CD4-positive, alpha-beta T cell treated with Interleukin-15 for 4 hours (primary cell): ENCODE results near the gene SCN1A.
"Not testable (repeated sequence)": the region's sequence is repeated elsewhere in the genome, so short reads cannot be mapped to it uniquely, and the experiment has no call there.

Source experiments
- DNase-seq: peaks from one replicate; pipeline ENCODE4 v3.0.0-alpha.2; 2020; ENCODE audit warnings: low spot score

Gene SCN1A

DNA sequence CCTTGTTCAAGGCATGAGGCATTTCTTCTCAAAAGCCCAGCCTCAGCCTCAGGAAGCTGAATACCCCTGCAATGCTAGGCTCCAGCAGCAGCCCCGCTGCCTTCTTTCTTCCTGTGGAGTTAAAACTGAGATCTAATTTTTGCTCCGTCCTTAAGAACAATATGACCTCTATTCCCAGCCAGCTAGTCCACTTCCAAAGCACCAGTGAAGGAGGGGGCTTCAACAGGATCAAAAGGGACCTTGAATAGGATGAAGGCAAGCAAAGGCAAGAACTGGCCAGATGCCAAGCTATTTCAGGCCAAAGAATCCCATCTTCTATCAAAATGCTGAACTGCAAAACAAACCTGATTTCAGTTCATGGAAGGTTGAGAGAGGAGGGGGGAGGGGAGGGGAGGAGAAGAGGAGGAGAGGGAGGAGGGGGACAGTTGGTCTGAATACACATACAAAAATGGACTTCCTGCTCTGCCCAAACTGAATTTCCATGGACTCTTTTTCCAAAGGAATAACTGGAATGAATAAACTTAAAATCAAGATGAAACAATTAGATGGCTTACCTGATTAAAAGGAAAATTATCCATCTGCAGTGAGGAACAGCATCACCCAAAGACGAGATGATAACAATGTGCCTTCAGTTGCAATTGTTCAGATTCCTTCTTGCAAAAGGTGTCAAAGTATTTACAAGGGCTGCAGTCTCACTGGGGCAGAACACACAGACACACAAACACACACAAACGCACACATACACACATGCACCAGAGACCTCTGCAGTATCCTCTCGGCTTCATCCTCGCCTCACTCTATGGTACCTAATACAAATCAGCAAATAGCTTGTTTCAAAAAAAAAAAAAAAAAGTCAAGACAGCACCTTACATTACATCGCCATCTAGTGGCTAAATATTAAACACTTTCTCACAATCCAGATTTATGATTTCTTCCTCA lies at the start of gene SCN1A:
Gene SCN1A (minus strand): TSS at position 804 of the 939 bp plus-strand sequence. CDS start 54,399 bp downstream, outside the sequence.
- peak; percentile 35 for DNase-seq

DNA sequence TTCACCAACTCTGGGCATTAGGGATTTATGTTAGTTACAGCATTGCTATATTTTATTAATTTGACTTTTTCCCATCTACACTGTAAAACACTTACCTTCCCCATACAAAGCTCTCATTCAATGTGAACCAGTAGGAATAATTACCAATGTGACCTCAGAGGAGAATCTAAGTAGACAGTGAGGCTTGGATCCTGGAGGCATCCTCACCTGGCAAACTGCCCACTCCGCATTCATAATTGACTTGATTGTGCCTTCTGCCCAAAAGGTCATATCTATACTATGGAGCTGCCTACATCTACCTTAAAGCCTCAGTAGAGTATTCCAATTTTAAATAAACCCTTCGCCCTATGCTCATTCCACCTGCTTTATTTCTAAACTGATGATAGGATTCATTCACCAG lies 45.4 kb upstream of the SCN1A start:
- DNase-seq = no peak

DNA sequence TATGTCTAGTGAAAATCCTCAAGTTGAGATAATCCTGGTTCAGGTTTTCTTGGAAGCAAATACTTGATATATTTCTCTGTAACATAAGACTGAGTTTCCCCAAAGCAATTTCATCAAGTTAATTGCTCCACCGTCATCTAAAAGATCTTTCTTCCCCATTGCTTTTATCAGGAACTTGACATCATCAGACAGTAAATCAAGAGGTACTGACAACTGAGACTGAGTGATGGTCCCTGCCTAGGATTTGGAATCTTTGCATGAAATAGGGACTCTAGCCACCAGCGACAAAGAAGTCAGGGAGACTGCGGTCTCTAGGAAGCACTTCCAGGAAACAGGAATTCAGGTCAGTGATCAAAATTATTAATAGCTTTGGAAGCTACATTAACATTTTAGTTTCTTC lies 43.4 kb upstream of the SCN1A start:
- no peak for DNase-seq

DNA sequence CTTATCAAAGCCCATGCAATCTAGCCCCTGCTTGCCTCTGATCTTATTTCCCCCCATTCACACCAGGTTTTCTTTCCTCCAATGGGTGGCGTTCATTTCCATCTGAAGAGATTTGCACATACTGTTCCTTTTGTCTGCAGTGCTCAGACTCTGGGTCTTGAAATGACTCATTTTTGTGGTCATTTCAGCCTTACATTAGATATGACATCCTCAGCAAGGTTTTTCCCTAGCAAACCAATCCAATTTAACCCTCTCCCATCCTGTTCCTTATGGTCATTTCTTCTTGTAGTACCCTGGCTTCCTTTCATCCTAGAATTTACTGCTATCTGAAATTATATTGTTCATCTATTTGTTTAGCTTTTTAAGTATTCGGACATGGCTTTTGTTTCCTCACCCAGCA lies 42.5 kb upstream of the SCN1A start:
- no peak for DNase-seq

DNA sequence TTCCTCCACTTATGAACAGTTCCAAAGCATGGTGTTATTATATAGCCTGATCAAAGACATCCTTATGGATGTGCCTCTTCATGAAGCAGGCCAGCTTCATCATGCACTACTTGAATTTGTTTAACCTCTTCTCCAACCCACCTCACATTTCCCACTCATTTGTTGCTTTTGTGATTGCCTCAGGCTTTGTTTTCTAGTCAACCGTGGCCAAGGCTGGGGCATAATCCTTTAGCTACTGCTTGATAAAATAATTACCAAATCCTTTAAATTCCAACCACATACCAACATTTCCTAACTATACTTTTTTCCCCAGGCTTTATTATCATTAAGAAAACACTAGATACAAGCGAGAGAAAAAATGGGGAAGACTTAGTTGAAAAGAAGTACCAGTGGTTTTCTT lies 39.6 kb upstream of the SCN1A start:
- no peak for DNase-seq

DNA sequence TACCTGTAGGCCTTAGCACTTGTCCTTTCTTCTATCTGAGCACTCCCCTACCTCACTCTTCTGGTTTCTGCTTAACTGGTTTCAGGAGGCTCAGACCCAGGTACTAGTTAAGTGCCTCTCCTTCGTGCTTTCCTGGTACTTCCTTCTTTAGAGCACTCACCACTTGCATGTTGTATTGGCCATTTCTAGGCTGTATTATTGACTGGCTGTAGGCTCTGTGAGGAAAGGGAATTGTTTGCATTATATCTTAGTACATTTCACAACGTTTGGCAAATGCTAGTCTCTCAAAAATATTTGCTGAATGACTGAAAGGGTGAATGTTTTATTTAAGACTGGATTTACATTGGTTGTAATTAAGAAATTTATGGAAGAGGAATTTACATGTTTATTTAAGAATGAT lies 36.0 kb upstream of the SCN1A start:
- no peak for DNase-seq

DNA sequence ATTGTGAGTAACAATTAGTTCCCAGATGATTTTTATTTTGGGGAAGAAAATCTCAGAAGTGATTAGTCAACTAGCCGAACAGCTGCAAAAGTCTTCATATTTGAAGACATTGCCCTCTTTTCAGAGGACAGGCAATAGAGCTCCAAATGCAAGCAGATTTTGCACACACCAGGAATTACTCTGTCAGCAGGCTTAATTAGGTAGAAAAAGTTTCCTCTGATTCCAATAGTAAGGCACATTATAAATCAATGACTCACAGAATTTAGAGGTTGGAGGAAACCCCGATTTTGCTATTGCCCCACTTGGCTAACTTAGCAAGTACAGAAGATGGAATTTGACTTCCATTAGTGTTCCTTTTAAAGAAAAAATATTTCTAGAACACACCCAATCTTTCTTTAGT lies 30.7 kb upstream of the SCN1A start:
- DNase-seq = no peak

DNA sequence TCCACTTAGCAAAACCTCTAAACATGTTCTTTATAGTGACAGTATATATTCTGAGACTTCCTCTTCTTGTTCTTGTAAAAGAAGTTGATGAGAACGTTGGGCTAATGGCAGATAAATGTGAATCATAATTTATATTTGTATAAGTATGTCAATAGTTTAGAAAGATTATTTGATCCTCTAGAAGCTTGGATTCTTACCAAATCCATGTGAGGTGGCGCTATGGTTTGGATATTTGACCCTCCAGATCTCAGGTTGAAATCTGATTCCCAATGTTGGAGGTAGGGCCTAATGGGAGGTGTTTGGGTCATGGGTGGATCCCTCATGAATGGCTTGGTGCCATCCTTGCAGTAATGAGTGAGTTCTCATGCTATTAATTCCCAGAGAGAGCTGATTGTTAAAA lies 29.8 kb upstream of the SCN1A start:
- no peak for DNase-seq

DNA sequence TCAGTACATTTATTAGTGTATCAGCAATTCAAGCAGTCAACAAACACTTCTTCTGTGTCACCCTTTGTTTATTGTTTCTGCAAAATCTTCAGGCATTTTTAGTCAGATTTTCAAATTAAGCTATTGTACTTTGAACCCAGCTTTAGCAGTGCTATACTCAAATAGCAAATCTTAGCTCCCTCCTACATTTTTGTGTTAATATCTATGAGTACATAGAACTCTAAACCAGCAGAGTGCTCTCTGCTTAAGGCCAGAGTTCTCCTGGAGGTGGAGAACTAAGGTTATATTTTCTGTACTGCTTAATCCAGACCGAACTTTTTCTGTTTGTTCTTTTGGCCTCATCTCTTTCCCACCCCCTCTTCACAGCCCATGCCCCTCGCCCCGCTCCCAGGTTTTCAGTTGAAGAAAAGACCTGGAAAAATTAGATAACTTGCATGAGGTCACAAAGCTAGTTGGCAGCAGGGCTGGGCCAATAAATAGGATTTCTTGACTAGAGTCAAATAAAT lies 29.2 kb upstream of the SCN1A start:
- no peak for DNase-seq

DNA sequence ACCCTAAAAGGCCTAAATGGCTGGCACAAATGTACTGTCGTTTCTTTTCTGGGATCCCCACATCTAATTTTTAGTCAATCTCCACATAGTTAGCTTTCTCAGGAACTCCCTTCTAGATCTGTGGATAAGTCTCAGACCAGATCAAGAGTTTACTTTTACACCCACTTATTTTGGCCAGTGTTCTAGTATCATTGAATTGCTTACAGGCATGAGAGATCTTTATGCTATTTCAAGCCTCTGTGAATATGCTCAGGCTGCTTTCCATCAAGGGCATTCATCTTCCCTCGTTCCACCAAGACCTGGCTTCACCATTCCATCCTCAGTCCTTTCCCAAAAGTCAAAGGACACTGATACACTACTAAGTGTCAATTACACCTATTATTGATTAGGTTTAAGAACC lies 27.8 kb upstream of the SCN1A start:
- DNase-seq = no peak

DNA sequence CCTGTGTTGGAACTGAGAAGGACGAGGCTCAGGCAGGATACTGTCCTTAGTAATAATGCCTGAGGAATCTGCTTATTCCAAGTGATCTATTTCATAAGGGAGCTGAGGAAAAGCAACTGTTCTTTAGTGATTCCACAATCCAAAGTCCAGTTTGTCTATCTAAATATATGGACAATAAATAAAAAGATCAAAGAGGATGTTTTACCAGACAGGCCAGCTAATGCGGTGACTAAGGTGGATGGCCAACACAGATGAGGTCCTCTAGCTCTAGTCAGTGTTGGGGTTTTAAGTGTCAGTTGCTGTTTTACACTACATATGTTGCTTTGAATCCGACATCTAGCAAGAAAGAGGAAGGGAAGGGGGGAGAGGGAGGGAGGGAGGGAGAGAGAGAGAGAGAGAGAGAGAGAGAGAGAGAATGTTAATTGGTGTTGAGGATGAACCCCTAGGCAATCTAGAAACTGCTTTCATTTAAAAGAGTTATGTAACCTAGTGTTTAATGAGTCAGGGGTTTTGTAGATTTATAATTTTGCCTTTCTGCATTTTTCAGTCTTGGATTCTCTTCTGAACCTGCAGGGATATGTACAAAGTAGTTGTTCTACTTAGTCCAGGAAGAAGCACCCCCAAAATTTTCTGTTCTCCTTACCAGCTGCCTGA lies 27.0 kb upstream of the SCN1A start:
- no peak for DNase-seq

DNA sequence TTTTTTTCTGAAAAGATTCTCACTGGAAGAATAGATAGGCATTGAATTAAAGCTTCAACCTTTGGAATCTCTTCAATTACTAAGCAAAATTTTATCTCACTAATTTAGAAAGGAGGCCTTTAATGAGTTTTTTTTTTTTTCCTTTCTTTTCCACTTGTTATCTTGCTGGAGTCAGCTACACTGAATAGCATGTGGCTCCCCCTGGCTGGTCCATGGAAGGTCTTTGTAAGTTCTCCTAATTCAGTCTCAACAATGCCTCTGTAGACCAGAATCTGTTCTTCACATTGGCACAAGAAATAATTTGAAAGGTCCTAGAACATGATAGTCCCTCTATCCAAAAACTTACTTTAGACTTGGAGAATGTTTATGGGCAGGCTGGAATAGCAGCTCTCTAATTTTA lies 24.2 kb upstream of the SCN1A start:
- DNase-seq = no peak

DNA sequence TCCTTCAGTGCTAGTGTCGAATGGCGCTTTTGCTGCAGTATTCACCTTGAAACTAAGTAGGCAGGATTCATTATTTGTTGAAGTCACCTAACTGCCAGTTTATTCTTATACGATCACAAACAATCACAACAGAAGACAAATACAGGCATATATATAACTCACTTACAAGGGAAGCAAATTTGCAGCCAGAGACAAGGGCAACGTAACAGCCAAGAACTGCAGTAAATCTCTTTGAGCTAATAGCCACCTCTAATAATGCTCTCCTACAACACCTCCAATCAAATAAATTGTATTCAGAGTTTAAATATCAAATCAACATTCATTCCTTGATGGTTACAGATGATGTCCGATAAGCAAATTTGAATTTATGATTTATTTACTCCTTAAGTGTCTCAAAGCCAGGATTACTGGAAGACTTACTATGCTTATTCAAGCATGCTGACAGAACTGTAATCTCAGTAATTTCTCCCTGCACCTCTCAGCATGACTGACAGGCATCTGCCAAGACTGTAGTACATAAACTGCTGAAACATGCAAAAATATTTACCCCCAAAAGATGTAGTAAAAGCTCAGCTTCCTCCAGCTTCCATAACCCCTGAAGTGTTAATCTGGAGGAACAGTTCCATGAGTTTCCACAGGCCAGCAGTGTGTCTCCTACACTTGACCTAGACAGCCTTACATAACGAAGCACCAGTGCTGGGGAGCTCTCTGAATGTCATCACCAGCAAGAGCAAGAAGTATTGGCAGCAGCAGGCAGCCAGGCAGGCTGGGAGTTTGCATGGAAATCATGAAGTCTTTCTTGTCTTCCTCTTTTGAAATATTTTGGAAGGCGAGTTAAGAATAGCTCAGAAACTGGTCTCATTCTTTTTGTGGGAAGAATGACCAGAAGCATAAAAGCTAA lies 20.9 kb upstream of the SCN1A start:
- no peak for DNase-seq

DNA sequence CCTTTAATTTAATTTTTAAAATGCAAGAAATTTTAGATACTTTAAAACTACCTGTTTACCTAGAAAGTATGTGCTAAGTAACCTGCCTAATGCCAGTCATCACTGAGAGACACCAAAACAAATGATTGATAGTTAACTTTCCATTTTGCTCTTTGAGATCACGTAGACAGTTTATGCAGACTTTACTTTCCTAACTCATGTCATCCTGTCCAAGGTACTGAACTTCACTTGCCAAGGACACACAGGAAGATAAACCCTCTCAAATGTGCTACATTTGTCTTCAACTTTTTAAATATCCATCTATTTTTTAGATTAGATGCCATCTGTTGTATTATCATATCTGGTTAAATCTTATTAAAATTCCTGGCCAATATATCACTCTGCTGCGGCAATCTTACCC lies 20.1 kb upstream of the SCN1A start:
- DNase-seq = no peak

DNA sequence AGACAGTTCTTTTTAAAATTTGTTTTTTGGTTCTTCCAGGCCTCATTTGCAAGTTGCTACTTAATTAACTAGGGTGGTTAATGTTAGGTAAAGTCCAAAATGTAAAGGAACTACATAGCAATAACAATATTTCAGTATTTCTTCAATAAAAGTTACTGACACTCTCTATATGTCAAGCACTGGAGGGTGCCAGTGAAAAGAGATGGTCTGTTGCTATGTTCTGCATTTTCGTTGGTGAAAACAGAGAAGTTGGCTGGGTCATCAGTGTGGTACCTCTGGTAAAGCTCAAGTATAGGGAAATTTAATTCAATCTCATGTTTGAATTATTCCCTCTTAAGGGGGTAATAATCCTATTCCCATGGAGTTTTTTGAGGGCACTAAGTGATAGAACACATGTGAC lies 16.3 kb upstream of the SCN1A start:
- DNase-seq = no peak

DNA sequence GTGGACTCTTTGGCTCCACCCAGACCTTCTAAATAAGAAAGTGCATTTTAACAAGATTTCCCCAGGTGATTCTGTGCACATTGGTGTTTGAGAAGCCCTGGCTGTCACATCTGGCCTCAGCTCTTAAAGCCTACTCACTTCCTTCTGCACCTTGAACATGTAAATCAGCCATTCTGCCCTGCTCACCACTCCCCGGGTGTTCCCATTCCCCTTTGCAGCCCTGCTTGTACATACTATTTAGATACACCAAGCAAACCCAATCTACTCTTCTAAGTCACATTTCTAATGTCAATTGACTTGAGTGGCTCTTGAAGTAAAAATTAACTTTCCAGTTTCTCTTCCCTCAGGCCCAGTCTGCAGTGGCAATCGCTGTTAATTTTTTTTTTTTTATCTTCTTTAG lies 13.1 kb upstream of the SCN1A start:
- DNase-seq = no peak

DNA sequence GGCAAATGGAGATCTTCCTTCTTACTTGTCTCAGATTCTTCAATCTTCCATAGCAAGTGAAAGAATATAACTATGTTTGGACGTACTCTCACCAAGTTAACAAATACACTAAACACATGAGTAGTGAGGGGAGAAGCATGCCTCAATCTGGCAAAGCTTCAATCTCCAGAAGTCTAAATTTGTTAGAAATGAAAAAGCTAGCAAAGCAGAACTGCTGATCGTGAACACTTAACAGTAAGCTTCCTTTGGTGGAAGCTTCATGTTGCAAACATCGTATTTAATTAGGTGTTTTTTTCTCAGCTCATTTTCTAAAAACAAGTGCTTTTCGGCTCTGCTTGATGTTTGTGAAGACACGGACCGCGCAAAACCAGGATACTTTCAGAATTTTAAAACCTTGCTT lies 12.7 kb upstream of the SCN1A start:
- no peak for DNase-seq

DNA sequence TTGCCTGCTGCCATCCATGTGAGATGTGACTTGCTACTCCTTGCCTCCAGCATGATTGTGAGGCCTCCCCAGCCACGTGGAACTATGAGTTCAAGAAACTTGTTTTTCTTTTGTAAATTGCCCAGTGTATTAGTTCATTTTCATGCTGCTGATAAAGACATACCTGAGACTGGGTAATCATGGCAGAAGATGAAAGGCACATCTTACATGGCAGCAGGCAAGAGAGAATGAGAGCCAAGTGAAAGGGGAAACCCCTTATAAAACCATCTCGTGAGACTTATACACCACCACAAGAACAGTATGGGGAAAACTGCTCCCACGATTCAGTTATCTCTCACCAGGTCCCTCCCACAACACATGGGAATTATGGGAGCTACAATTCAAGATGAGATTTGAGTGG lies 11.7 kb upstream of the SCN1A start:
- not testable (repeated sequence) for DNase-seq

DNA sequence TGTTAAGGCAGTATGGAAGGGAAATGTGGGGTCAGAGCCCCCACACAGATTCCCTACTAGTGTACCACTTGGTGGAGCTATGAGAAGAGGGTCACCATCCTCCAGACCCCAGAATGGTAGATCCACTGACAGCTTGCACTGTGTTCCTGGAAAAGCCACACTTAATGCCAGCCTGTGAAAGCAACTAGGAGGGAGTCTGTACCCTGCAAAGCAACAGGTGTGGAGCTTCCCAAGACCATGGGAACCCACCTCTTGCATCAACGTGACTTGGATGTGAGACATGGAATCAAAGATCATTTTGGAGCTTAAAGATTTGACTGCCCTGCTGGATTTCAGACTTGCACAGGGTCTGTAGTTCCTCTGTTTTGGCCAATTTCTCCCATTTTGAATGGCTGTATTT lies 10.8 kb upstream of the SCN1A start:
- DNase-seq = no peak

DNA sequence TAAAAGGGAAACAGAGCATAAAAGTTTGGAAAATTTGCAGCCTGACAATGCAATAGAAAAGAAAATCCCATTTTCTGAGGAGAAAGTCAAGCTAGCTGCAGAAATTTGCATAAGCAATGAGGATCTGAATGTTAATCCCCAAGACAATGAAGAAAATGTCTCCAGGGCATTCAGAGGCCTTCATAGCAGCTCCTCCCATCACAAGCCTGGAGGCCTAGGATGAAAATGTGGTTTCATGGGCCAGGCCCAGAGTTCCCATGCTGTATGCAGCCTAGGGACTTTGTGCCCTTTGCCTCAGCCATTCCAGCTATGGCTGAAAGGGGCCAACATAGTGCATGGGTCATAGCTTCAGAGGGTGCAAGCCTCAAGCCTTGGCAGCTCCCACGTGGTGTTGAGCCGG lies 10.3 kb upstream of the SCN1A start:
- no peak for DNase-seq

DNA sequence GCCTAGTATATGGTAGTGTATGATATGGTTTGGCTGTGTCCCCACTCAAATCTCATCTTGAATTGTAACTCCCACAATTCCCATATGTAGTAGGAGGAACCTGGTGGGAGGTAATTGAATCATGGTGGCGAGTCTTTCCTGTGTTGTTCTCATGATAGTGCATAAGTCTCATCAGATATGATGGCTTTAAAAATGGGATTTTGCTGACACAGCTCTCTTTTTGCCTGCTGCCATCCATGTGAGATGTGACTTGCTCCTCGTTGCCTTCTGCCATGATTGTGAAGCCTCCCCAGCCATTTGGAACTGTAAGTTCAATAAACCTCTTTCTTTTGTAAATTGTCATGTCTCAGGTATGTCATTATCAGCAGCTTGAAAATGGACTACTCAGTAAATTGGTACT lies 9.5 kb upstream of the SCN1A start:
- DNase-seq = no peak

DNA sequence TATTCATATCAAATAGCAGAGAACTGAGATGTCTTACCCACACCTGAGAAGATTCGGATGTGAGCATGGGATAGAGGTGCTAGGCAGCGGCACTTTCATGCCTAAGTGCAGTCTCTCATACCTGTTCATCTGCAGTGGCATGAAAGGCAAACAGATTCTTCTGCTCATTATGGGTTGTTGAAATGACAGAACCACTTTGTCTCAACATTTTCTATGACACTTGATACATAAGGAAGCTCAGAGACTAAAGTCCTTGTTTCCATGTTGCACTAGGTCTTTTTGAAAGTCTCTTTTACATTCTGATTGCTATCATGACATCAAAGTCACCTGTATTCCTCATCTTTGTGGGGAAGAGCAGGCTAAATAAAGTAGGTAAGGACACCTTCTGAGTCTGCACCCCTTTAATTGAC lies 8.0 kb upstream of the SCN1A start:
- no peak for DNase-seq
